ENCODE measurements around the gene KCNS1. TPM values are rescaled to one million over a fixed set of nuclear protein-coding genes. Genes with fewer than 3 reads are reported as not detected.

Gene KCNS1
- total and polyA plus RNA-seq, 2 donors (not counting 1 experiment from before 2014, with no cell fraction given) = 0.33 to 0.50 TPM

- no peak for TF ChIP-seq EZH2 (IDR thresholded peaks at IDR 0.05; ENCODE audit: low read length, missing control alignments)
- TF ChIP-seq CTCF (conservative IDR thresholded peaks at IDR 0.05 in 1 of 2, IDR thresholded peaks at IDR 0.05 in 1 of 2; ENCODE audit: low read depth in 1 of 2, low read length in 2 of 2) = no peak
- Histone ChIP-seq H3K4me2 (ENCODE audit: extremely low read depth, insufficient read depth, low read length) (no peak overlapping the region), H3K9me3 (ENCODE audit: control insufficient read depth, insufficient read depth, low read depth, low read length) (no peaks in the 10 kb centered on the region), H3K9ac (ENCODE audit: insufficient read depth, low read length) (no peak overlapping the region), H3K36me3 (ENCODE audit: control insufficient read depth, insufficient read depth, low read length) (no peaks in the 10 kb centered on the region), H4K20me1 (ENCODE audit: control insufficient read depth, extremely low read depth, insufficient read depth, low read length) (no peaks in the 10 kb centered on the region), H2AFZ (ENCODE audit: low read length) (no peak overlapping the region), H3K4me1 (ENCODE audit: control insufficient read depth, extremely low read depth, insufficient read depth, low read length) (no peaks in the 10 kb centered on the region), H3K4me3 (replicated peaks in 1 of 4; ENCODE audit: control extremely low read depth in 1 of 4, insufficient read depth in 1 of 4, low read depth in 3 of 4, low read length in 4 of 4) (no peak overlapping the region), H3K79me2 (ENCODE audit: control insufficient read depth, insufficient read depth, low read length) (no peaks in the 10 kb centered on the region), H3K27me3 (ENCODE audit: control insufficient read depth, insufficient read depth, low read length) (peaks cover 11% of the 10 kb centered on the region), H3K27ac (ENCODE audit: insufficient read depth, low read length) (no peak overlapping the region)
- no peak for DNase-seq (ENCODE audit: low read depth in 2 of 2)
Measured at GRCh38 chr20:45112754-45113153, 11.8 kb upstream of the KCNS1 start.

GRCh38 chr20:45111799-45112471, 11.0 kb upstream of the KCNS1 start:
- TF ChIP-seq CTCF (conservative IDR thresholded peaks at IDR 0.05 in 1 of 2, IDR thresholded peaks at IDR 0.05 in 1 of 2; ENCODE audit: low read depth in 1 of 2, low read length in 2 of 2) (peak; percentile 44 to 49), EZH2 (IDR thresholded peaks at IDR 0.05; ENCODE audit: low read length, missing control alignments) (no peak)
- DNase-seq (ENCODE audit: low read depth in 2 of 2) = peak; percentile 11 to 23
- no peaks in the 10 kb centered on the region for H4K20me1 ChIP-seq (ENCODE audit: control insufficient read depth, extremely low read depth, insufficient read depth, low read length)
- no peak overlapping the region for H2AFZ ChIP-seq (ENCODE audit: low read length)
- H3K27me3 ChIP-seq (ENCODE audit: control insufficient read depth, insufficient read depth, low read length) = peaks cover 11% of the 10 kb centered on the region
- no peak overlapping the region for H3K4me2 ChIP-seq (ENCODE audit: extremely low read depth, insufficient read depth, low read length)
- no peaks in the 10 kb centered on the region for H3K36me3 ChIP-seq (ENCODE audit: control insufficient read depth, insufficient read depth, low read length)
- no peak overlapping the region for H3K27ac ChIP-seq (ENCODE audit: insufficient read depth, low read length)
- H3K9me3 ChIP-seq (ENCODE audit: control insufficient read depth, insufficient read depth, low read depth, low read length) = no peaks in the 10 kb centered on the region
- H3K4me3 ChIP-seq (replicated peaks in 1 of 4; ENCODE audit: control extremely low read depth in 1 of 4, insufficient read depth in 1 of 4, low read depth in 3 of 4, low read length in 4 of 4) = no peak overlapping the region
- H3K4me1 ChIP-seq (ENCODE audit: control insufficient read depth, extremely low read depth, insufficient read depth, low read length) = no peaks in the 10 kb centered on the region
- H3K79me2 ChIP-seq (ENCODE audit: control insufficient read depth, insufficient read depth, low read length) = no peaks in the 10 kb centered on the region
- H3K9ac ChIP-seq (ENCODE audit: insufficient read depth, low read length) = no peak overlapping the region

GRCh38 chr20:45111285-45111684, 10.4 kb upstream of the KCNS1 start:
- Histone ChIP-seq H3K36me3 (ENCODE audit: control insufficient read depth, insufficient read depth, low read length) (no peaks in the 10 kb centered on the region), H4K20me1 (ENCODE audit: control insufficient read depth, extremely low read depth, insufficient read depth, low read length) (no peaks in the 10 kb centered on the region), H3K4me2 (ENCODE audit: extremely low read depth, insufficient read depth, low read length) (no peak overlapping the region), H3K4me1 (ENCODE audit: control insufficient read depth, extremely low read depth, insufficient read depth, low read length) (no peaks in the 10 kb centered on the region), H3K27me3 (ENCODE audit: control insufficient read depth, insufficient read depth, low read length) (peaks cover 11% of the 10 kb centered on the region), H3K9ac (ENCODE audit: insufficient read depth, low read length) (no peak overlapping the region), H2AFZ (ENCODE audit: low read length) (no peak overlapping the region), H3K9me3 (ENCODE audit: control insufficient read depth, insufficient read depth, low read depth, low read length) (no peaks in the 10 kb centered on the region), H3K27ac (ENCODE audit: insufficient read depth, low read length) (no peak overlapping the region), H3K79me2 (ENCODE audit: control insufficient read depth, insufficient read depth, low read length) (no peaks in the 10 kb centered on the region), H3K4me3 (replicated peaks in 1 of 4; ENCODE audit: control extremely low read depth in 1 of 4, insufficient read depth in 1 of 4, low read depth in 3 of 4, low read length in 4 of 4) (no peak overlapping the region)
- no peak for DNase-seq (ENCODE audit: low read depth in 2 of 2)
- TF ChIP-seq CTCF (conservative IDR thresholded peaks at IDR 0.05 in 1 of 2, IDR thresholded peaks at IDR 0.05 in 1 of 2; ENCODE audit: low read depth in 1 of 2, low read length in 2 of 2) (no peak), EZH2 (IDR thresholded peaks at IDR 0.05; ENCODE audit: low read length, missing control alignments) (no peak)

Measured in fibroblast of lung (primary cell).